Tibial artery (tissue), 4 donors: ENCODE results near the gene WHRN.

ENCODE experiments used
- DNase-seq, 2 donors: peaks; one replicate each; pipeline ENCODE4 v3.0.0-alpha.2; 2019
- H3K27ac ChIP-seq, 2 donors: fragments of 200-600 bp; sonication (generic) in 1 of 2; 1 replicate in 1 of 2; 2 replicates in 1 of 2; pipeline ENCODE4 v1.5.1; 2018 to 2019; ENCODE audit warnings: mild to moderate bottlenecking in 1 of 2
- H3K27me3 ChIP-seq, 2 donors: fragments of 200-600 bp; sonication (generic) in 1 of 2; one replicate each; pipeline versions ENCODE4 v1.5.1 to v1.6.0; 2016 to 2019
- H3K36me3 ChIP-seq, 3 donors: fragments of 200-600 bp; sonication (generic) in 2 of 3; one replicate each; pipeline ENCODE4 v1.5.1; 2016 to 2019; ENCODE audit warnings: mild to moderate bottlenecking in 2 of 3
- H3K4me1 ChIP-seq, 4 donors: fragments of 200-600 bp; sonication (generic) in 2 of 4; 1 replicate in 3 of 4; 2 replicates in 1 of 4; pipeline ENCODE4 v1.5.1; 2016 to 2019
- H3K4me3 ChIP-seq, 2 donors: fragments of 200-600 bp; sonication (generic) in 1 of 2; 1 replicate in 1 of 2; 2 replicates in 1 of 2; pipeline ENCODE4 v1.5.1; 2018 to 2019; ENCODE audit warnings: mild to moderate bottlenecking in 2 of 2
- H3K9me3 ChIP-seq, 3 donors: fragments of 200-600 bp; sonication (generic) in 1 of 3; one replicate each; pipeline ENCODE4 v1.5.1; 2016 to 2019
- intact Hi-C: fragments of 100-400 bp; cut with DNase I; formaldehyde crosslinking; loops from one replicate; pipeline ENCODE4 v1.15.0; 2023; ENCODE audit warnings: low total_unique reads
- TF ChIP-seq, protein P1 (sequence below), 2 experiments: fragments of 200-600 bp in 1 of 2; fragments of 450-650 bp in 1 of 2; IDR thresholded peaks; one replicate each; pipeline ENCODE4 v1.5.1; 2017 to 2019; ENCODE audit warnings: antibody characterized with exemption in 2 of 2, mild to moderate bottlenecking in 1 of 2, moderate library complexity in 1 of 2

Gene WHRN

DNA sequence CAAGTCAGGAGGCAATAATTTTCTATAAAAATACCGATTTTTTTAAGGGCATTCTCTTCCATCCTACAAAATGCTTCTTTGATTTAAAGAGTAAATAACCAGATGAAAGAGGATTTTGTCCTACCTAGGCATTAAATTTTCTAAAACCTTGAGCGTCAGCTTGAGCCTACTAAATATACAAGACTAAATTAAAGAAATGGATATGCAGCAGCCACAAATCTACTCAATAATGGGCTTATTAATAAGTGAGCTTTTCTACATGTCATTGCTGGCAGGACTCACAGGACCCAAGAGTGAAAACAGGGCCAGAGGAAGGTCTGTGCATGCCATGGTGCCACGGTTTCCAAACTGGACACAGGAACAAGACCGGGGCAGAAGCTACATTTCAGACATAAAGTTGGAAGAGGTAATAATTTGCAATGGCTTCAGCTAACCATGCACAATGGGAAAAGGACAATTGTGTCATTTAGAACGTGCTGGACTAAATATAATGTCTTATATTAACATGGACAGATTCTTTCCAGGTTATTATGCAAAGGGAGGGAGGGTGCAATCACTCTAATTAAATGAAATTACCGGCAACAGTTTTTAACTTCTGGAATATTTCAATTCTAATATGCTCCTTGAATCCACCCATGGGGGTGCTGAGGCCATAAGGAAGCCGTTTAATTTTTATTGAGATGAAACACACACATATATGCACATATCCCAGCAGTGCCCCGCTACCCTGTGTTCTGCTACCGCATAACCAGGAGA is 5.2 kb downstream of the WHRN start:
- intact Hi-C loops = loop anchor here (10.0 kb wide), 1 partner anchor 95 kb away; no protein-coding TSS in a partner anchor

DNA sequence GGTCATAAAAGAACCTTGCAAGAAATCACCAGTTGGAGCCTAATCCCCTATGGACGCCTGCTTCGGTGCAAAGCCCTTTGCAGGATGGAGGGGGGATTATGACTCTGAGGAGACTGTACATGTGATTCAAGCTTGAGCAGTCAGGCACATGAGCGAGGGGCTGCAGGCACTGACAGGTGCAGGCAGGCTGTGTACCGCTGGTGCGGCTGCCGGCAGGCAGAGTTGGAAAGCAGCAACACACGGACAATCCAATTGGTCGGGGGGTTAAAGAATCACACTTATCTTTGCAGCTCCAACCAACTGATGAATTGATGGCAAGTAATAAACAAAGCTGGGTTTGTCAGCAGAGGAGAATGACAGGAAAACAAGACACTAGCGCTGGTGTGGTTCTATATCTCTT is 5.7 kb downstream of the WHRN start:
- no peak overlapping the region for H3K27ac ChIP-seq
- peaks cover 0 to 47% of the 10 kb centered on the region in 2 donors for H3K27me3 ChIP-seq
- no peaks in the 10 kb centered on the region for H3K36me3 ChIP-seq
- H3K9me3 ChIP-seq = no peaks in the 10 kb centered on the region
- TF ChIP-seq, protein P1, sequence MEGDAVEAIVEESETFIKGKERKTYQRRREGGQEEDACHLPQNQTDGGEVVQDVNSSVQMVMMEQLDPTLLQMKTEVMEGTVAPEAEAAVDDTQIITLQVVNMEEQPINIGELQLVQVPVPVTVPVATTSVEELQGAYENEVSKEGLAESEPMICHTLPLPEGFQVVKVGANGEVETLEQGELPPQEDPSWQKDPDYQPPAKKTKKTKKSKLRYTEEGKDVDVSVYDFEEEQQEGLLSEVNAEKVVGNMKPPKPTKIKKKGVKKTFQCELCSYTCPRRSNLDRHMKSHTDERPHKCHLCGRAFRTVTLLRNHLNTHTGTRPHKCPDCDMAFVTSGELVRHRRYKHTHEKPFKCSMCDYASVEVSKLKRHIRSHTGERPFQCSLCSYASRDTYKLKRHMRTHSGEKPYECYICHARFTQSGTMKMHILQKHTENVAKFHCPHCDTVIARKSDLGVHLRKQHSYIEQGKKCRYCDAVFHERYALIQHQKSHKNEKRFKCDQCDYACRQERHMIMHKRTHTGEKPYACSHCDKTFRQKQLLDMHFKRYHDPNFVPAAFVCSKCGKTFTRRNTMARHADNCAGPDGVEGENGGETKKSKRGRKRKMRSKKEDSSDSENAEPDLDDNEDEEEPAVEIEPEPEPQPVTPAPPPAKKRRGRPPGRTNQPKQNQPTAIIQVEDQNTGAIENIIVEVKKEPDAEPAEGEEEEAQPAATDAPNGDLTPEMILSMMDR (IDR thresholded peaks at IDR 0.05) = no peak
- H3K4me3 ChIP-seq = no peak overlapping the region
- intact Hi-C loops = no loop called here
- DNase-seq = no peak
- H3K4me1 ChIP-seq = peaks cover 0 to 10% (median 3%) of the 10 kb centered on the region in 4 donors

More for the DNA sequence above, 5.2 kb downstream of the WHRN start:
- peaks cover 0 to 50% of the 10 kb centered on the region in 2 donors for H3K27me3 ChIP-seq
- DNase-seq = no peak
- H3K9me3 ChIP-seq = no peaks in the 10 kb centered on the region
- H3K36me3 ChIP-seq = no peaks in the 10 kb centered on the region
- TF ChIP-seq, protein P1 (IDR thresholded peaks at IDR 0.05) = no peak
- H3K4me1 ChIP-seq = peaks cover 0 to 16% (median 9%) of the 10 kb centered on the region in 4 donors
- no peak overlapping the region for H3K27ac ChIP-seq
- H3K4me3 ChIP-seq = no peak overlapping the region

DNA sequence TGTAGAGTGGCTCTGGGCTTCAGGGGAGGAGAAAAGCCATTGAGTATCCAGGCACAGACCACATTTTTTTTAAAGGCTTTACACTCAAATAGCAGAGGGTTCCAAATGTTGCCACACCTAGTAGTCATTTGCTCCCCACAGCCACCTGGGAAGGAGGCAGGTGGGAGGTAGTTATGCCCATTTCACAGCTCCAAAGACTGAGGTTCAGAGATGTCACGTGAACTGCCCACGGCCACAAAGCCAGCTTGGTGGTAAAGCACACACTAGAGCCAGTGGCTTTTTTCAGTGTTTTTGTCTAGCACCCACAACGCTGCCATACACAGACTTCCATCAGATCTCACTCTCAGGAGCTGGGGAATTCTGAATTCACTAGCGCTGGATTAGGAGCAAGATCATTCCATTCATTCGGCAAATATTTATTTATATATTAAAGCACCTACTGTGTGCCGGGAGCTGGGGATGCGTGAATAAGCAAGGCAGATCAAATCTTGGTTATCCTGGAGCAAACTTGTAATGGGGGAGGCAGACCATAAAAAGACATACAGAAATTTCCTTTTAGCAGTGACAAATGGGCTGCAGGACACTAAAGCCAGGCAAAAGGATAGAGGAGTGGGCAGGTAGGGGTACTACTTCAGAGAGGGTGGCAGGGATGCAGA is 7.4 kb downstream of the WHRN start:
- intact Hi-C loops = no loop called here
- Histone ChIP-seq H3K4me3 (no peak overlapping the region), H3K36me3 (no peaks in the 10 kb centered on the region), H3K27me3 (peaks cover 0 to 40% of the 10 kb centered on the region in 2 donors), H3K4me1 (peaks cover 0 to 2% (median 0%) of the 10 kb centered on the region in 4 donors), H3K9me3 (no peaks in the 10 kb centered on the region), H3K27ac (no peak overlapping the region)
- DNase-seq = no peak
- TF ChIP-seq, protein P1 (IDR thresholded peaks at IDR 0.05) = no peak

DNA sequence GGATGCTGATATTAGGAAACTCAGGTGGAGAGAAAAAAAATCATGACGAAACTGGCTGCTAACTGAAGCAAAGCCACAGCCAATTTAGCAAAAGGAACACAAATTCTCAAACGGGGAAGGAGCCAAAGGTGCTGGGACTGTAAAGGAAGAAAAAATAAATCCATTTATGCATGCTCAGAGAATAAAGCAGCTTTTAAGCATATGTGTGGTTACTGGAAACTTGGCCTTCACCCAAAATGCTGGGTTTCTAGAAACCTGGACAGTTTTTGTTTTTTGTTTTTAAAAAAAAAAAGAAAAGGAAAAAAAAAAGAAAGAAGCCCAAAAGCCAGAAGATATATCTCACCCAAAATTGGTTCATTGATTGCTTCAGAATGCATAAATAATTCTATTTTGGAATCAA is 8.0 kb downstream of the WHRN start:
- intact Hi-C loops = no loop called here
- DNase-seq = no peak
- TF ChIP-seq, protein P1 (IDR thresholded peaks at IDR 0.05) = no peak
- no peak overlapping the region for H3K27ac ChIP-seq
- H3K36me3 ChIP-seq = no peaks in the 10 kb centered on the region
- no peaks in the 10 kb centered on the region for H3K4me1 ChIP-seq
- H3K9me3 ChIP-seq = no peaks in the 10 kb centered on the region
- H3K4me3 ChIP-seq = no peak overlapping the region
- peaks cover 0 to 36% of the 10 kb centered on the region in 2 donors for H3K27me3 ChIP-seq

DNA sequence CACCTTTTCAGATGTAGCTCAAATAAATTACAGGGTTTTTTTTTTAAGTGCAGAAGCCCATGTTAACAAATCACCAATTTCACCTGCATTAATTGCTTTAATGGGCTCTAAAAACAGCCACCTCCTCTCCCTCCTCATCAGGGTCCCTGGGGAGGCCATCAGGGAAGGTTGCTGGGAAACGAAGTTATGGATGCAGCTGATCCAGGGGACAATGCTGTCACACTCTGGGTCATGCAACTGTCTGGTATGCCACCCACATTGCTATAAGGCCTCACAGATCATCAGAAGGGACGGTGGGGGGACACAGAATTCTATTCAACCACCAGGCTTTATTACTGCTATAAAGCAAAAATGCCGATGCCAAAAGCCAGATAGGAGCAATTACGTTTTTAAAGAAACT is 9.3 kb downstream of the WHRN start:
- Histone ChIP-seq H3K36me3 (no peaks in the 10 kb centered on the region), H3K27me3 (peaks cover 0 to 29% of the 10 kb centered on the region in 2 donors)
- TF ChIP-seq, protein P1 (IDR thresholded peaks at IDR 0.05) = no peak

More for the DNA sequence above, 9.3 kb downstream of the WHRN start:
- Histone ChIP-seq H3K27ac (no peak overlapping the region), H3K9me3 (no peaks in the 10 kb centered on the region), H3K4me1 (no peaks in the 10 kb centered on the region), H3K4me3 (no peak overlapping the region)
- intact Hi-C loops = no loop called here
- no peak for DNase-seq
